ENCODE results near the gene CLCN7.

DNA sequence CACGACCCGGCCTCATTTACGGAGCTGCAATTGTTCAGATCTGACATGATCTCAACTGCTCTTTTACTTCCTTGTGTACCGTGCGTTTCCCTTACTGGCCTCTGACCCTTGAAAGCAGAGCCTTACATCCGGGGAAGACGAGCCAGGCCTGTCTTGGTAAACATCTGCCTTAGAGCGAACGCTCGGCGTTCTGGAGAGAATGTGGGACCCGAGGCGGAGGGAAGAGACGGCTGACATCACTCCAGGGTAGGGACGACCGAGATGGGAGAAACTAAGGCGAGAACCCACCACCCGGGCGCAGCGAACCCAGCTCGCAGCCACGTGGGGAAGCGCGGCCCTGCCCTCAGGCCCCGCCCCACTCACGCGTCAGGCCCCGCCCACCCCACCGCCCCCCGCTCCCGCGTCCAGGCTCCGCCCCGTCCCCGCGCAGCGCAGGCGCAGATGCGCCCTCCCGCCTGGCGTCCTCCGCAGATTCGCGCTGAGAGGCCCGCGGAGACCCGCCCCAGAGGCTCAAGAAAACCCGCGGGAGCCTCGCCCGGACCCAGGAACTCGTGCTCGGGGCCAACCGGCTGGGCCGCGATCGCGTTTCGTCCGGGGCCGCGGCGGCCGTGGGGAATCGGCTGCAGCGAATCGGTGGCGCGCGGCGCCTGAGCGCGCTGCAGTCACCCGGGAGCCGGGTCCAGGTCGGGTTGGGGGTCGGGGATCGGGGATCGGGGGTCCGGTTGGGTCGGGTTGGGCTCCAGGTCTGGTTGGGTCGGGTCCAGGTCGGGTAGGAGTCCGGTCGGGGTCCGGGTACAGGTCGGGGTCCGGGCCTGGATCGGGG is 18.3 kb upstream of the CLCN7 start, which contains the start of gene TELO2:
- TF ChIP-seq POLR2AphosphoS5 (IDR thresholded peaks at IDR 0.05) (peak; percentile 68), POLR2A (IDR thresholded peaks at IDR 0.05) (peak; percentile 41)
- TF ChIP-seq, protein P1, sequence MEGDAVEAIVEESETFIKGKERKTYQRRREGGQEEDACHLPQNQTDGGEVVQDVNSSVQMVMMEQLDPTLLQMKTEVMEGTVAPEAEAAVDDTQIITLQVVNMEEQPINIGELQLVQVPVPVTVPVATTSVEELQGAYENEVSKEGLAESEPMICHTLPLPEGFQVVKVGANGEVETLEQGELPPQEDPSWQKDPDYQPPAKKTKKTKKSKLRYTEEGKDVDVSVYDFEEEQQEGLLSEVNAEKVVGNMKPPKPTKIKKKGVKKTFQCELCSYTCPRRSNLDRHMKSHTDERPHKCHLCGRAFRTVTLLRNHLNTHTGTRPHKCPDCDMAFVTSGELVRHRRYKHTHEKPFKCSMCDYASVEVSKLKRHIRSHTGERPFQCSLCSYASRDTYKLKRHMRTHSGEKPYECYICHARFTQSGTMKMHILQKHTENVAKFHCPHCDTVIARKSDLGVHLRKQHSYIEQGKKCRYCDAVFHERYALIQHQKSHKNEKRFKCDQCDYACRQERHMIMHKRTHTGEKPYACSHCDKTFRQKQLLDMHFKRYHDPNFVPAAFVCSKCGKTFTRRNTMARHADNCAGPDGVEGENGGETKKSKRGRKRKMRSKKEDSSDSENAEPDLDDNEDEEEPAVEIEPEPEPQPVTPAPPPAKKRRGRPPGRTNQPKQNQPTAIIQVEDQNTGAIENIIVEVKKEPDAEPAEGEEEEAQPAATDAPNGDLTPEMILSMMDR (IDR thresholded peaks at IDR 0.05), result peak in 1 of 4 experiments; percentile 5

All from prostate gland (tissue), 2 donors.